ENCODE measurements around the gene SOCS1. TPM values are rescaled to one million over a fixed set of nuclear protein-coding genes. Genes with fewer than 3 reads are reported as not detected.

Gene SOCS1
- total and polyA plus RNA-seq, 4 donors = 1.8 to 10.9 (median 2.3) TPM

GRCh38 chr16:11242658-11243057, 13.3 kb downstream of the SOCS1 start:
- Histone ChIP-seq H3K4me3 (ENCODE audit: low read depth in 1 of 3, low read length in 3 of 3) (no peak overlapping the region), H3K36me3 (ENCODE audit: control insufficient read depth in 4 of 4, insufficient read depth in 3 of 4, low read depth in 1 of 4, low read length in 3 of 4) (no peaks in the 10 kb centered on the region), H3K4me1 (ENCODE audit: control insufficient read depth in 4 of 4, insufficient read depth in 4 of 4, low read length in 3 of 4) (peaks cover 4 to 14% (median 10%) of the 10 kb centered on the region in 4 donors), H3K27ac (ENCODE audit: low read depth in 1 of 2, low read length in 2 of 2) (no peak overlapping the region), H3K27me3 (ENCODE audit: control insufficient read depth in 4 of 4, insufficient read depth in 4 of 4, low read length in 3 of 4) (no peaks in the 10 kb centered on the region), H3K9ac (ENCODE audit: low read depth in 1 of 2, low read length in 2 of 2) (no peak overlapping the region), H3K9me3 (ENCODE audit: control insufficient read depth in 4 of 4, low read length in 3 of 4) (no peaks in the 10 kb centered on the region)
- DNase-seq (ENCODE audit: low spot score) = no peak
- WGBS = 88% methylated on average over 12 of the region's 12 CpGs
- TF ChIP-seq EGR1 (IDR thresholded peaks at IDR 0.05; ENCODE audit: low read depth in 2 of 2) = no peak
- TF ChIP-seq RAD21 (IDR thresholded peaks at IDR 0.05) = no peak
- TF ChIP-seq REST (IDR thresholded peaks at IDR 0.05) = no peak

GRCh38 chr16:11241480-11242204, 14.4 kb downstream of the SOCS1 start:
- Histone ChIP-seq H3K4me3 (ENCODE audit: low read depth in 1 of 3, low read length in 3 of 3) (no peak overlapping the region), H3K4me1 (ENCODE audit: control insufficient read depth in 4 of 4, insufficient read depth in 4 of 4, low read length in 3 of 4) (peaks cover 4 to 14% (median 10%) of the 10 kb centered on the region in 4 donors), H3K9me3 (ENCODE audit: control insufficient read depth in 4 of 4, low read length in 3 of 4) (no peaks in the 10 kb centered on the region), H3K9ac (ENCODE audit: low read depth in 1 of 2, low read length in 2 of 2) (no peak overlapping the region), H3K27me3 (ENCODE audit: control insufficient read depth in 4 of 4, insufficient read depth in 4 of 4, low read length in 3 of 4) (no peaks in the 10 kb centered on the region), H3K36me3 (ENCODE audit: control insufficient read depth in 4 of 4, insufficient read depth in 3 of 4, low read depth in 1 of 4, low read length in 3 of 4) (no peaks in the 10 kb centered on the region), H3K27ac (ENCODE audit: low read depth in 1 of 2, low read length in 2 of 2) (no peak overlapping the region)
- no peak for TF ChIP-seq NR2F2 (IDR thresholded peaks at IDR 0.05)
- TF ChIP-seq YY1 (IDR thresholded peaks at IDR 0.05) = no peak
- no peak for TF ChIP-seq SP1 (IDR thresholded peaks at IDR 0.05)
- no peak for TF ChIP-seq JUND (IDR thresholded peaks at IDR 0.05)
- no peak for TF ChIP-seq FOXA1 (IDR thresholded peaks at IDR 0.05)
- TF ChIP-seq HNF4G (IDR thresholded peaks at IDR 0.05) = no peak
- no peak for TF ChIP-seq FOXA2 (IDR thresholded peaks at IDR 0.05)
- no peak for TF ChIP-seq MAX (IDR thresholded peaks at IDR 0.05)
- no peak for TF ChIP-seq HNF4A (conservative IDR thresholded peaks at IDR 0.05)
- TF ChIP-seq CTCF (IDR thresholded peaks at IDR 0.05; ENCODE audit: low read depth, low read length, missing input control) = no peak
- TF ChIP-seq RAD21 (IDR thresholded peaks at IDR 0.05) = no peak
- WGBS = 95% methylated on average over 5 of the region's 5 CpGs
- DNase-seq (ENCODE audit: low spot score) = no peak

Data from liver (tissue), 9 donors.